HepG2 (cell line): ENCODE measurements around the gene STX4. TPM values are rescaled to one million over a fixed set of nuclear protein-coding genes. Genes with fewer than 3 reads are reported as not detected.

Experiments
- ATAC-seq: fragments of 200-7000 bp; cut with Tn5 transposase; 3 replicates; pipeline ENCODE4 v1.9.1; 2020; ENCODE audit warnings: mild to moderate bottlenecking, moderate library complexity
- BruUV-seq: library from RNA; stranded (reverse); fragments of 400-500 nt; replicated peaks from 2 replicates; lab custom pipeline; 2021; lab: Mats Ljungman, UMichigan
- CTCF ChIA-PET: fragments of 300-600 bp; formaldehyde crosslinking; extraction: SDS; loops from one replicate; lab custom pipeline; 2021; ENCODE audit warnings: low total read pairs, inconsistent platforms, low intra/inter-chr PET ratio; lab: Yijun Ruan, JAX
- POLR2A ChIA-PET: fragments of 350-600 bp; sonication (Branson Sonifier 250); formaldehyde crosslinking; loops from one replicate; lab custom pipeline; 2020; ENCODE audit warnings: antibody characterized with exemption, inconsistent platforms; lab: Yijun Ruan, JAX
- DNase-seq: peaks from one replicate; pipeline ENCODE4 v3.0.0-alpha.2; 2015; ENCODE audit warnings: low spot score
- FAIRE-seq: peaks from 3 replicates; lab custom pipeline; 2011; peaks lifted over from hg19 to GRCh38; lab: Jason Lieb, UNC
- H2AFZ ChIP-seq: one replicate; pipeline ENCODE4 v1.6.1; 2011; ENCODE audit warnings: low read length, inconsistent platforms
- H3K27ac ChIP-seq: fragments of 300-600 bp; 3 replicates; pipeline ENCODE4 v1.8.0; 2011; ENCODE audit warnings: mixed run types, mild to moderate bottlenecking, mixed read lengths, low read length, inconsistent platforms; ENCODE audit not compliant: insufficient read depth; ENCODE audit errors: extremely low read length
- H3K27me3 ChIP-seq, 2 experiments: fragments of 200-600 bp in 1 of 2; 2 replicates in 1 of 2; 3 replicates in 1 of 2; pipeline versions ENCODE4 v1.6.0 to v1.8.0; 2011; ENCODE audit warnings: low read length in 2 of 2, mild to moderate bottlenecking in 2 of 2, moderate library complexity in 2 of 2, inconsistent platforms in 1 of 2; ENCODE audit not compliant: insufficient read depth in 2 of 2, control insufficient read depth in 1 of 2
- H3K36me3 ChIP-seq, 2 experiments: fragments of 200-600 bp in 1 of 2; replicated peaks in 1 of 2; 2 replicates in 1 of 2; 3 replicates in 1 of 2; pipeline versions ENCODE4 v1.5.1 to v1.8.0; 2011; ENCODE audit warnings: low read length in 2 of 2, inconsistent platforms in 1 of 2; ENCODE audit not compliant: insufficient read depth in 2 of 2, control insufficient read depth in 1 of 2
- H3K4me1 ChIP-seq: 2 replicates; pipeline ENCODE4 v1.5.1; 2012; ENCODE audit warnings: low read length, inconsistent platforms; ENCODE audit not compliant: insufficient read depth
- H3K4me2 ChIP-seq: 2 replicates; pipeline ENCODE4 v1.6.0; 2011; ENCODE audit warnings: low read depth, low read length, inconsistent platforms
- H3K4me3 ChIP-seq, 3 experiments: fragments of 200-600 bp in 1 of 3; sonication (generic), shearing (Covaris generic) in 1 of 3; replicated peaks in 1 of 3; 2 replicates each; pipeline ENCODE4 v1.5.1; 2011 to 2016; ENCODE audit warnings: low read length in 3 of 3, inconsistent platforms in 2 of 3, low read depth in 2 of 3, mild to moderate bottlenecking in 2 of 3, control low read depth in 1 of 3, mixed read lengths in 1 of 3; ENCODE audit not compliant: insufficient read depth in 1 of 3
- H3K79me2 ChIP-seq: one replicate; pipeline ENCODE4 v1.6.1; 2011; ENCODE audit warnings: low read length, inconsistent platforms; ENCODE audit not compliant: insufficient read depth
- H3K9ac ChIP-seq: 2 replicates; pipeline ENCODE4 v1.6.0; 2011; ENCODE audit warnings: mild to moderate bottlenecking, low read depth, low read length, inconsistent platforms; ENCODE audit not compliant: insufficient read depth
- H3K9me3 ChIP-seq: 2 replicates; pipeline ENCODE4 v1.5.1; 2012; ENCODE audit warnings: mild to moderate bottlenecking, low read length
- H4K20me1 ChIP-seq: 2 replicates; pipeline ENCODE4 v1.6.0; 2011; ENCODE audit warnings: inconsistent platforms, mild to moderate bottlenecking, low read length, moderate library complexity; ENCODE audit not compliant: insufficient read depth
- CREB1 ChIP-seq, 2 experiments: fragments of 450-650 bp in 1 of 2; IDR thresholded peaks; 2 replicates each; pipeline ENCODE4 v1.6.1; 2016 to 2017; ENCODE audit warnings: control low read depth in 1 of 2, mild to moderate bottlenecking in 1 of 2, missing compliant biosample characterization in 1 of 2, missing genetic modification characterization in 1 of 2
- DNMT1 ChIP-seq: sonication (generic); formaldehyde crosslinking; IDR thresholded peaks from 2 replicates; pipeline ENCODE4 v1.5.1; 2020; ENCODE audit warnings: mild to moderate bottlenecking, missing genetic modification reagents
- ERF ChIP-seq: IDR thresholded peaks from 2 replicates; pipeline ENCODE4 v1.6.1; 2018; ENCODE audit warnings: missing biosample characterization, missing genetic modification reagents
- FUBP1 ChIP-seq: sonication (generic); formaldehyde crosslinking; IDR thresholded peaks from 2 replicates; pipeline ENCODE4 v1.5.1; 2020; ENCODE audit warnings: missing genetic modification reagents, mild to moderate bottlenecking, borderline replicate concordance
- JDP2 ChIP-seq: sonication (generic); formaldehyde crosslinking; IDR thresholded peaks from 2 replicates; pipeline ENCODE4 v1.8.1; 2022; ENCODE audit warnings: missing genetic modification reagents, borderline replicate concordance
- RAD51 ChIP-seq: fragments of 450-650 bp; IDR thresholded peaks from 2 replicates; pipeline ENCODE4 v1.6.1; 2016; ENCODE audit warnings: borderline replicate concordance
- SMYD3 ChIP-seq: sonication (generic); formaldehyde crosslinking; IDR thresholded peaks from 2 replicates; pipeline ENCODE4 v1.8.1; 2023; ENCODE audit warnings: mild to moderate bottlenecking, missing genetic modification reagents
- SP4 ChIP-seq: sonication (generic); formaldehyde crosslinking; IDR thresholded peaks from 2 replicates; pipeline ENCODE4 v1.8.1; 2023; ENCODE audit warnings: mild to moderate bottlenecking, missing genetic modification reagents
- STAT6 ChIP-seq: sonication (generic); formaldehyde crosslinking; IDR thresholded peaks from 2 replicates; pipeline ENCODE4 v1.4.0; 2020; ENCODE audit warnings: missing genetic modification reagents, mild to moderate bottlenecking, borderline replicate concordance
- WIZ ChIP-seq: sonication (generic); formaldehyde crosslinking; IDR thresholded peaks from 2 replicates; pipeline ENCODE4 v1.5.1; 2020; ENCODE audit warnings: mild to moderate bottlenecking, missing genetic modification reagents
- ZBTB38 ChIP-seq: sonication (generic); formaldehyde crosslinking; IDR thresholded peaks from 2 replicates; pipeline ENCODE4 v1.5.1; 2020; ENCODE audit warnings: mild to moderate bottlenecking, missing genetic modification reagents
- ZBTB43 ChIP-seq: sonication (generic); formaldehyde crosslinking; conservative IDR thresholded peaks from 2 replicates; pipeline ENCODE4 v1.4.0; 2020; ENCODE audit warnings: missing genetic modification reagents
- ZNF296 ChIP-seq: sonication (generic); formaldehyde crosslinking; conservative IDR thresholded peaks from 2 replicates; pipeline ENCODE4 v1.5.0; 2020; ENCODE audit warnings: mild to moderate bottlenecking, missing genetic modification reagents
- ZNF713 ChIP-seq: sonication (generic); formaldehyde crosslinking; IDR thresholded peaks from 2 replicates; pipeline ENCODE4 v1.4.0; 2020; ENCODE audit warnings: mild to moderate bottlenecking, missing genetic modification reagents
- ZNF749 ChIP-seq: sonication (generic); formaldehyde crosslinking; IDR thresholded peaks from 2 replicates; pipeline ENCODE4 v1.8.0; 2022; ENCODE audit warnings: mild to moderate bottlenecking, missing genetic modification reagents, moderate library complexity, borderline replicate concordance
- ZNF777 ChIP-seq: sonication (generic); formaldehyde crosslinking; IDR thresholded peaks from 2 replicates; pipeline ENCODE4 v1.4.0; 2020; ENCODE audit warnings: missing genetic modification reagents
- ZZZ3 ChIP-seq: sonication (generic); formaldehyde crosslinking; IDR thresholded peaks from 2 replicates; pipeline ENCODE4 v1.4.0; 2020; ENCODE audit warnings: missing genetic modification reagents, mild to moderate bottlenecking, borderline replicate concordance
- WGBS: methylation state at CpG from one replicate; pipeline ENCODE4 v1.1.6; 2017; ENCODE audit warnings: low lambda C conversion rate; 5-methylcytosine and 5-hydroxymethylcytosine counted together
- in situ Hi-C: cut with HindIII; loops from 2 replicates; pipeline ENCODE4 v1.10.0; 2017; ENCODE audit warnings: low pct_unique_long_range_greater_than_20kb; ENCODE audit not compliant: extremely low pct_ligation_motif_present
- intact Hi-C: fragments of 100-400 bp; cut with micrococcal nuclease; formaldehyde crosslinking; loops from one replicate; pipeline ENCODE4 v1.10.0; 2022; ENCODE audit not compliant: unreplicated experiment
- polyA plus RNA-seq, 8 experiments: library from polyadenylated mRNA; depleted of rRNA in 3 of 8; stranded (reverse) in 7 of 8; unstranded in 1 of 8; fragments of >200 nt; fragmentation: Illumina TruSeq in 4 of 8; extraction: Trizol in 4 of 8; gene quantifications; 2 replicates each; pipeline versions ENCODE4 v1.2.1 to v1.2.3, GENCODE V29; 2011 to 2016; ENCODE audit warnings: low read depth in 4 of 8, missing spikeins in 1 of 8, mixed read lengths in 1 of 8; ENCODE audit not compliant: insufficient read depth in 1 of 8
- total RNA-seq, 5 experiments: library from RNA; depleted of rRNA; stranded (reverse); fragments of >200 nt; fragmentation: Illumina TruSeq; extraction: Trizol; gene quantifications; 2 replicates each; pipeline ENCODE4 v1.2.3, GENCODE V29; 2016; ENCODE audit warnings: low read depth in 1 of 5

The STX4 gene
- total and polyA plus RNA-seq, 2 of the 13 experiments (the other 11 are each of a cell fraction or from before 2014, with no cell fraction given), result 29.2 to 34.6 TPM

GRCh38 chr16:30997725-30998711 is 35.3 kb upstream of the STX4 start:
- H3K4me3 ChIP-seq, result peak overlapping the region; percentile 84 to 89 (median 84)
- H3K27me3 ChIP-seq, result no peaks in the 10 kb centered on the region; a peak in 1 of 5 replicates
- H4K20me1 ChIP-seq, result no peaks in the 10 kb centered on the region
- H3K79me2 ChIP-seq, result no peaks in the 10 kb centered on the region
- WGBS, result 3% methylated on average over 13 of the region's 21 CpGs
- POLR2A ChIA-PET, result interaction anchor here (0.6 to 5.9 kb wide), 36 partner anchors 8 to 703 kb away, joined by 3 to 81 read pairs (median 5); partner anchors contain the start of genes ARMC5, FUS, HSD3B7 and KAT8
- intact Hi-C loops, result loop anchor here (1.0 to 5.0 kb wide), 5 partner anchors 19 to 211 kb away; partner anchors contain the start of genes ZNF629, ZNF646 and ZNF668
- ATAC-seq (peak; percentile 12), FAIRE-seq (no peak), DNase-seq (peak; percentile 49)
- no peaks in the 10 kb centered on the region for H3K36me3 ChIP-seq
- peak overlapping the region; percentile 8 for H2AFZ ChIP-seq
- no peaks in the 10 kb centered on the region for H3K9me3 ChIP-seq
- TSS peak; percentile 82 for BruUV-seq
- H3K9ac ChIP-seq, result peak overlapping the region; percentile 74
- in situ Hi-C loops, result loop anchor here (10.0 to 25.0 kb wide), 2 partner anchors 714 to 877 kb away; partner anchors contain the start of gene ZNF267
- CTCF ChIA-PET, result no interaction called here
- H3K27ac ChIP-seq, result peak overlapping the region; percentile 88
- peak overlapping the region; percentile 97 for H3K4me2 ChIP-seq
- H3K4me1 ChIP-seq, result peaks cover 91% of the 10 kb centered on the region
- TF ChIP-seq CREB1 (IDR thresholded peaks at IDR 0.05) (no peak), CREB1 (CRISPR knock-in tag; IDR thresholded peaks at IDR 0.05) (no peak), ZBTB38 (CRISPR knock-in tag) (no peak; the same call in 1 of the 2 replicates), ZZZ3 (CRISPR knock-in tag) (no peak; the same call in 1 of the 2 replicates), ZNF296 (CRISPR knock-in tag) (no peak), SMYD3 (no peak), ERF (no peak), ZBTB43 (CRISPR knock-in tag) (no peak), ZNF713 (CRISPR knock-in tag) (no peak), RAD51 (no peak), JDP2 (no peak), DNMT1 (no peak), SP4 (no peak), FUBP1 (no peak; the same call in 1 of the 2 replicates), STAT6 (CRISPR knock-in tag) (no peak), WIZ (CRISPR knock-in tag) (no peak), ZNF749 (CRISPR knock-in tag) (no peak), ZNF777 (CRISPR knock-in tag) (no peak; the same call in 1 of the 2 replicates)
